A549 (cell line): ENCODE data around the gene KIAA0040. TPM values are rescaled to one million over a fixed set of nuclear protein-coding genes. Genes with fewer than 3 reads are reported as not detected.
A peak's percentile ranks its signal among the peaks of the same experiment; 100 is the strongest.

Experiments used
- ATAC-seq, 2 experiments: fragments of 200-7000 bp in 1 of 2; fragments of >200 bp in 1 of 2; cut with Nextera tagmentation in 1 of 2; cut with Tn5 transposase in 1 of 2; 3 replicates each; pipeline versions ENCODE4 v1.8.0 to v1.9.1; 2018 to 2020; ENCODE audit warnings: mild to moderate bottlenecking in 1 of 2, moderate library complexity in 1 of 2
- CTCF ChIA-PET: fragments of 300-600 bp; sonication (Branson Sonifier 250); formaldehyde crosslinking; extraction: SDS; loops from one replicate; lab custom pipeline; 2021; ENCODE audit warnings: antibody characterized with exemption, inconsistent platforms; lab: Yijun Ruan, JAX
- POLR2A ChIA-PET: fragments of 350-600 bp; formaldehyde crosslinking; extraction: SDS; loops from one replicate; lab custom pipeline; 2021; ENCODE audit warnings: antibody characterized with exemption, inconsistent platforms; lab: Yijun Ruan, JAX
- DNase-seq, 2 experiments: peaks; one replicate each; pipeline versions ENCODE4 v3.0.0 to v3.0.0-alpha.2; 2011 to 2016; ENCODE audit warnings: low read depth in 1 of 2, low spot score in 1 of 2
- FAIRE-seq: peaks from 2 replicates; lab custom pipeline; 2011; peaks lifted over from hg19 to GRCh38; lab: Jason Lieb, UNC
- H3K27ac ChIP-seq, 2 experiments: fragments of >200 bp; sonication (Bioruptor Twin); formaldehyde crosslinking; 3 replicates each; pipeline ENCODE4 v1.5.1; 2016 to 2017
- H3K4me1 ChIP-seq: fragments of >200 bp; sonication (Bioruptor Twin); formaldehyde crosslinking; 3 replicates; pipeline ENCODE4 v1.6.1; 2016
- H3K4me2 ChIP-seq: fragments of >200 bp; sonication (Bioruptor Twin); formaldehyde crosslinking; 3 replicates; pipeline ENCODE4 v1.6.1; 2016
- H3K4me3 ChIP-seq: fragments of >200 bp; sonication (Bioruptor Twin); formaldehyde crosslinking; 3 replicates; pipeline ENCODE4 v1.5.1; 2016
- H3K9me3 ChIP-seq: fragments of >200 bp; sonication (Bioruptor Twin); formaldehyde crosslinking; 3 replicates; pipeline ENCODE4 v1.6.1; 2016
- BCL3 ChIP-seq: fragments of >200 bp; sonication (Bioruptor Twin); formaldehyde crosslinking; IDR thresholded peaks from 3 replicates; pipeline ENCODE4 v1.6.1; 2016
- CBX2 ChIP-seq: fragments of 200-600 bp; sonication (generic); IDR thresholded peaks from 2 replicates; pipeline ENCODE4 v1.6.1; 2016; ENCODE audit warnings: low read depth, mild to moderate bottlenecking, borderline replicate concordance
- CHD4 ChIP-seq: fragments of 200-600 bp; sonication (generic); IDR thresholded peaks from 2 replicates; pipeline ENCODE4 v1.6.1; 2016; ENCODE audit warnings: antibody characterized with exemption, mild to moderate bottlenecking, borderline replicate concordance
- E2F6 ChIP-seq: IDR thresholded peaks from 2 replicates; pipeline ENCODE4 v1.6.1; 2012; ENCODE audit warnings: low read depth, borderline replicate concordance
- EHMT2 ChIP-seq: fragments of 200-600 bp; sonication (generic); IDR thresholded peaks from 2 replicates; pipeline ENCODE4 v1.6.1; 2016; ENCODE audit warnings: antibody characterized with exemption, low read depth, mild to moderate bottlenecking, moderate library complexity
- FOSL2 ChIP-seq, 2 experiments: fragments of 450-650 bp in 1 of 2; fragments of >200 bp in 1 of 2; sonication (Bioruptor Twin) in 1 of 2; formaldehyde crosslinking; IDR thresholded peaks; 2 replicates each; pipeline versions ENCODE4 v1.5.0 to v1.6.1; 2016 to 2020; ENCODE audit warnings: mild to moderate bottlenecking in 1 of 2, moderate library complexity in 1 of 2
- HMGXB4 ChIP-seq: fragments of 250-450 bp; sonication (Bioruptor Pico); IDR thresholded peaks from 2 replicates; pipeline ENCODE4 v1.5.0; 2021; ENCODE audit warnings: mild to moderate bottlenecking, moderate library complexity, borderline replicate concordance
- HOXA7 ChIP-seq: fragments of 250-450 bp; sonication (Bioruptor Pico); IDR thresholded peaks from 2 replicates; pipeline ENCODE4 v1.5.0; 2020; ENCODE audit warnings: mild to moderate bottlenecking, moderate library complexity
- JUNB ChIP-seq: fragments of >200 bp; sonication (Bioruptor Twin); formaldehyde crosslinking; IDR thresholded peaks from 2 replicates; pipeline ENCODE4 v1.6.1; 2016
- KDM1A ChIP-seq: fragments of 200-600 bp; sonication (generic); IDR thresholded peaks from 2 replicates; pipeline ENCODE4 v1.6.1; 2016; ENCODE audit warnings: low read depth, mild to moderate bottlenecking
- KDM5A ChIP-seq: fragments of 200-600 bp; sonication (generic); IDR thresholded peaks from 2 replicates; pipeline ENCODE4 v1.6.1; 2016; ENCODE audit warnings: antibody characterized with exemption, mild to moderate bottlenecking
- MAFK ChIP-seq: fragments of 450-650 bp; IDR thresholded peaks from 2 replicates; pipeline ENCODE4 v1.6.1; 2014; ENCODE audit not compliant: partially characterized antibody
- MAX ChIP-seq: IDR thresholded peaks from 2 replicates; pipeline ENCODE4 v1.6.1; 2012
- MAZ ChIP-seq: fragments of 150-350 bp; IDR thresholded peaks from 2 replicates; pipeline ENCODE4 v1.6.1; 2014; ENCODE audit warnings: antibody characterized with exemption, low read depth, low read length, borderline replicate concordance
- PHF8 ChIP-seq: fragments of 200-600 bp; sonication (generic); IDR thresholded peaks from 2 replicates; pipeline ENCODE4 v1.6.1; 2016; ENCODE audit warnings: low read depth, mild to moderate bottlenecking, antibody characterized with exemption, moderate library complexity, borderline replicate concordance
- RCOR1 ChIP-seq: fragments of 150-350 bp; IDR thresholded peaks from 2 replicates; pipeline ENCODE4 v1.6.1; 2014; ENCODE audit warnings: antibody characterized with exemption, low read length, low read depth
- RFX5 ChIP-seq: fragments of 450-650 bp; IDR thresholded peaks from 2 replicates; pipeline ENCODE4 v1.7.1; 2014; ENCODE audit warnings: antibody characterized with exemption, mild to moderate bottlenecking, moderate library complexity
- TFCP2L1 ChIP-seq: fragments of 250-450 bp; sonication (Bioruptor Pico); IDR thresholded peaks from 2 replicates; pipeline ENCODE4 v1.5.0; 2021; ENCODE audit warnings: mild to moderate bottlenecking
- WGBS: methylation state at CpG from one replicate; pipeline ENCODE4 v1.1.6; 2017; ENCODE audit errors: missing lambda C conversion rate; 5-methylcytosine and 5-hydroxymethylcytosine counted together
- polyA plus RNA-seq, 4 experiments: library from polyadenylated mRNA; depleted of rRNA in 3 of 4; stranded (reverse); fragments of >200 nt; fragmentation: RNase III in 1 of 4; extraction: RNeasy Plus Mini Kit Qiagen cat#74134 plus additional on column Dnase treatment in 1 of 4; gene quantifications; 2 replicates in 3 of 4; 3 replicates in 1 of 4; pipeline ENCODE4 v1.2.3, GENCODE V29; 2011 to 2017

KIAA0040 gene
- polyA plus RNA-seq, 2 of the 4 experiments (the other 2 are of a cell fraction) = 0.21 to 1.1 TPM

GRCh38 chr1:175131095-175131494, 61.5 kb downstream of the KIAA0040 start (continued):
- no peak for TF ChIP-seq TFCP2L1 (CRISPR knock-in tag)
- no peak for TF ChIP-seq MAX

- Histone ChIP-seq H3K4me1 (no peaks in the 10 kb centered on the region), H3K4me3 (no peak overlapping the region), H3K27ac (no peak overlapping the region), H3K4me2 (no peak overlapping the region), H3K9me3 (no peaks in the 10 kb centered on the region)
- 24% methylated on average over 2 of the region's 2 CpGs for WGBS
- TF ChIP-seq BCL3 (no peak), RCOR1 (no peak), EHMT2 (no peak), HOXA7 (CRISPR knock-in tag) (no peak), CHD4 (no peak), PHF8 (no peak), JUNB (no peak), KDM5A (no peak), E2F6 (no peak), CBX2 (no peak), HMGXB4 (CRISPR knock-in tag) (no peak), MAFK (no peak), KDM1A (no peak), FOSL2 (IDR thresholded peaks at IDR 0.05) (no peak), FOSL2 (CRISPR knock-in tag; IDR thresholded peaks at IDR 0.05) (no peak)
- DNase-seq = no peak
- no peak for FAIRE-seq
- CTCF ChIA-PET = interaction anchor here (1.5 to 1.6 kb wide), 2 partner anchors 24 to 188 kb away, joined by 3 to 4 read pairs; no protein-coding TSS in a partner anchor
- ATAC-seq = no peak
- POLR2A ChIA-PET = no interaction called here
Observed at GRCh38 chr1:175130649-175131045, 61.9 kb downstream of the KIAA0040 start.

GRCh38 chr1:175129997-175130648, 62.5 kb downstream of the KIAA0040 start:
- DNase-seq = no peak
- CTCF ChIA-PET = interaction anchor here (1.5 to 1.6 kb wide), 2 partner anchors 25 to 189 kb away, joined by 3 to 4 read pairs; no protein-coding TSS in a partner anchor
- no peak for FAIRE-seq

More at GRCh38 chr1:175129997-175130648, 62.5 kb downstream of the KIAA0040 start:
- Histone ChIP-seq H3K4me1 (no peaks in the 10 kb centered on the region), H3K9me3 (no peaks in the 10 kb centered on the region), H3K4me3 (no peak overlapping the region), H3K27ac (no peak overlapping the region), H3K4me2 (no peak overlapping the region)
- POLR2A ChIA-PET = no interaction called here
- WGBS = 51% methylated on average over 5 of the region's 5 CpGs
- peak; percentile 92 for TF ChIP-seq RFX5
- TF ChIP-seq E2F6 = no peak
- no peak for TF ChIP-seq MAZ
- no peak for TF ChIP-seq FOSL2 (IDR thresholded peaks at IDR 0.05)
- no peak for TF ChIP-seq FOSL2 (CRISPR knock-in tag; IDR thresholded peaks at IDR 0.05)
- no peak for TF ChIP-seq BCL3
- ATAC-seq = no peak
